Medulla oblongata (tissue), 1 donor: ENCODE data around the gene CFAP45.
A peak's percentile ranks its signal among the peaks of the same experiment; 100 is the strongest.
"Not testable (repeated sequence)": the region's sequence is repeated elsewhere in the genome, so short reads cannot be mapped to it uniquely, and the experiment has no call there.

Experiments
- DNase-seq: peaks from one replicate; pipeline ENCODE4 v3.0.0-alpha.2; 2015; ENCODE audit errors: extremely low spot score

CFAP45 gene

DNA sequence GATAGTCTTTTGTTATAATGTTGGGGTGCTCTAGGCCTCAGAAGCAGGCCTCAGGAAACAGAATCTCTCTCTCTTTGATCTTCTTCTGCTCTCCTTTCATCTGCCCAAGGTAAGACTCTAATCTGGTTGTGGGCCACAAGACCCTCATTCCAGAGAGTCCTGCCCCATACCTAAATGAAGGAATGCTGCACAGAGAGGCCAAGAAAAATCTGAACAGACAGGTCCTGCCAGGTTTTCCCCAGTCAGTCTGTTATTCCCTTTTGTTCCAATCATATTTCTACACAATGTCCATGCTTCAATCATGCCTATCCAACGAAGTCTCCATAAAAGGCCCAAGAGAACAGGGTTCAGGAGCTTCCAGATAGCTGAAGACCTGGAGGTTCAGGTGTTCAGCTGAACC, 7.0 kb upstream of the CFAP45 start:
- DNase-seq: no peak

- DNase-seq: not testable (repeated sequence)
These were observed 4.1 kb upstream of the CFAP45 start for GRCh38 chr1:159904036-159904435.

GRCh38 chr1:159902541-159902940, 2.6 kb upstream of the CFAP45 start:
- no peak for DNase-seq

- DNase-seq: no peak
These were observed 893 bp upstream of the CFAP45 start for GRCh38 chr1:159900755-159901360.

DNA sequence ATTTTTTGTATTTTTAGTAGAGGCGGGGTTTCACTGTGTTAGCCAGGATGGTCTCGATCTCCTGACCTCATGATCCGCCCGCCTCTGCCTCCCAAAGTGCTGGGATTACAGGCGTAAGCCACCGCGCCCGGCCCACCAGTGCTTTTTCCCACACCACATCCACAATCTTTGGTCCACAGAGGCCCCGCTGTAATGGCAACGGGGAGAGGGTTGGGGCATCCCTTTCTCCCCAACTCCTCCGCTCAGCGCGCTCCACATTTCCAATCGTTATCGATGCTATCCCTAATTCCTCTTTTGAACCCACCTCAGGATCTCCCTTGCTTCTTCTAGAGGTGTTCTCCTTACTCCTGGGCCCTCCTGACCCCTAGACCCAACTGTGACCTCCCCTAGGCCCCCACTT, 331 bp downstream of the CFAP45 start:
- DNase-seq: not testable (repeated sequence)

DNA sequence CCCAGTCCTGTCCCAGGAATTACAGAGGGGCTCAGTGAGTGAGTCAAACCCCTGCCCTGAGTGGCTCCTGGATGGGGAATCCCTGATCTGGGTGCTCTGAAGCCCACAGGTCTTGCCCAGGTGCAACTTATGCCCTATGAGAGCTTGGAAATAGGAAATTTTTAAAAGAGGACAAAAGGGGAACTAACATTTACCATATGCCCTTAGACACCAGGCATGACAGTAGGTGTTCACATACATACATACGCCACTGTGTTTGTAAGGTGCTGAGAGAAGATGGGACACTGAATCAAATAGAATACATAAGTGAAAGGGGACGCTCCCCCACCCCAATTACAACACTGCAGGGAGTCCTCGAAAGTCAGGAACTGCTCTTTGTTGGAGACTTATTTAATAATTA, 1.4 kb downstream of the CFAP45 start:
- DNase-seq: no peak

- peak; percentile 50 for DNase-seq
These were observed 2.0 kb downstream of the CFAP45 start for GRCh38 chr1:159897962-159898361.

GRCh38 chr1:159896546-159896930, 3.4 kb downstream of the CFAP45 start:
- DNase-seq: no peak

DNA sequence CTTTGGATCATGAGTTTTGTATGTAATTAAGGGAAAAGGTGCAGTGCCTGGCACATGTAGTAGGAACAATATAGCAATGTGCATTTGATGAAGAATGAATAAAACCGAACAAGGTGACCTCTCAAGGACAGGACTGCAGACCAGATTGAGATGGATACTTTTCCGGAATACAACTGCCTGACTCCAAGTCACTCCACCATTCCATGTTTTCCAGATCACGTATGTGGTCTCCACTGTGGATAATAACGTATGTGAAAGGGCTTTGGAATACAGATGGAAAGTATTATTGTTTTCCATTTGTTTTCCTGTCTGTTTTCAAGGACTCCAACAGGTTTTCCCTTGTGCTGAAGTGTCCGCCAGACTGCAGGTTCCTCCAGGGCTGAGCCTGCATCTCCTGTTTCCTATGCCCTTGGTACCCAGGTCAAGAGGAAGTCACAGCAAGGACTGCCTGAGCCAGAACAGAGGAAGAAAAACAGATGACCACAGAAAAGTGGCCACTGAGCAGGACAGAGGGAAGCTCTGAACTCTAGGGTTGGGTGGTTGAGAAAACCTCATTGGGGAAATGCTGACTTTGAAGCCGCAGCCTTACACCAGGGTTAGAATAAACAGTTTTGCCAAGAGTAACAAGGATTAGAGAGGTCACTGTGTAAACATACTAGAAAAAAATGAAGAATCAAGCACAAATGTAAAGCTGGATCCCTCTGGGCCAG, 4.0 kb downstream of the CFAP45 start:
- peak; percentile 67 for DNase-seq

DNA sequence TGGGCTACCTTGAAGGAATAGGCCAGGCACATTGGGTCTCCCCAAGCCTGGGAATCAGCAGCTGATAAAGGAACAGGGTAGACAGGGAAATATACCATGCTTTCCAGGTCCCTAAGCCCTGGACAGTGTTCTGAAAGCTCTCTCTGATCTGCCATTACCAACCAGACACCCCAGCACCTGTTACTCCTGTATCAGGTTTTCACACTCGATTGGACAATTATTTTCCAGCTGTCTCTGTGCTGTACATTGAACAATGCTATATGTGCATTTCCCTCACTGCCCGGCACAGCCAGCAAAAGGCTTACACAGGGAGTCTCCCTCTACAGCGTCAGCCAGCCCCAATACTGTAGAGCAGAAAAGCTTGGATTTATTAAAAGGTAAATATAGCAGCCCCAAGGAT, 4.7 kb downstream of the CFAP45 start:
- no peak for DNase-seq

DNA sequence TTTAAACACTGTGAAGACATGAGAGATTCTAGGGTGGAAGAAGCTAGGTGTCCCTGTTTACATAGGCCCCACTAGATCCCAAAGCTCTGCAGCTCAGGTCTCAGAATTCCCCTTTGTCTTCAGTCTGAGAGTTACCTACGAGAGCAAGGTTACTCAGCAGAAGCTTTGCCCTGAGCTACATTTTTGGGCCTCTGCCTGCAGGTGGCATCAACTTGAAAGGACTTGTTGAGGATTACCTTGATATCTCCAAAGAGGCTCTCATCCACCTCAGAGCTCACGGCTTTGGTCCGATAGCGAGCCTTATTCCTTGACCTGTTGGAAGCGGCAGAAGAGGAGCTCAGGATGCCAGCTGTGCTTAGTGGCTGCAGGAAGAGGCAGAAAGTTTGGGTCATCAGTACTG, 7.0 kb downstream of the CFAP45 start:
- DNase-seq: no peak

DNA sequence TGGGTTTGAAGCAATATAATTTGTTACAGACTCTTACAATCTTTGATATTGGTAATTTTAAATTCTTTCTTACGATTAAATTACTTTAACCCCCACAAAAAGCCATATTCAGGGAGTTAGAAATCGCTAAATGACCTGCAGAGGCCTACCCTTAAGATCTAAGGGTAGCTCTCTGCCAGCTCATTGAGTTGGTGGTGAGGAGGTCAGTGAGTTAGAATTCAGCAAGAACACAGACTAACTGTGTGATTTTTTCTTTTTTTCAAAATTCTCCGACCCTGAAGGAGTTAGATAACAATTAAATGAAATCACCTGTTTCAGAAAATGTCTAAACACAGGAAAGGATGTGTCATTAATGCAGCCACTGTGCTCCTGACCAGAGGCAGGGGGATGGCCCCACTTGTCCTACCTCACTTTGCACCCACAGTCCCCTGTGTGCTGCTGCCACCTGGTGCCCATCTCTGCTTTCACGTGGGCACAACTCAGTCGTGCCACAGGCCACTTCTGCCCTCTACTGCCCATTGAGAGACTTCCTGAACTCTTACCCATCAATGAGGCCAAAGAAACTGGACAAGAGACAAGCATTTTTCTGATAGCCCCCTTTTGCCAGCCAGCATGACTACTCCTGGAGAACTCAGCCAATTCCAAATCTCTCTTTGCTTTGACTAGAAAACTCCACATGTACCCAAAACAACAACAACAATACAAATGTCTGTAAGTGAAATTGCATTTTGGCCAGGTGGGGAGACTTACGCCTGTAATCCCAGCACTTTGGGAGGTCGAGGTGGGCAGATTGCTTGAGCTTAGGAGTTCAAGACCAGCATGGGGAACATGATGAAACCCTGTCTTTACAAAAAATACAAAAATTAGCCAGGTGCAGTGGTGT, 8.4 kb downstream of the CFAP45 start:
- DNase-seq: peak; percentile 95

DNA sequence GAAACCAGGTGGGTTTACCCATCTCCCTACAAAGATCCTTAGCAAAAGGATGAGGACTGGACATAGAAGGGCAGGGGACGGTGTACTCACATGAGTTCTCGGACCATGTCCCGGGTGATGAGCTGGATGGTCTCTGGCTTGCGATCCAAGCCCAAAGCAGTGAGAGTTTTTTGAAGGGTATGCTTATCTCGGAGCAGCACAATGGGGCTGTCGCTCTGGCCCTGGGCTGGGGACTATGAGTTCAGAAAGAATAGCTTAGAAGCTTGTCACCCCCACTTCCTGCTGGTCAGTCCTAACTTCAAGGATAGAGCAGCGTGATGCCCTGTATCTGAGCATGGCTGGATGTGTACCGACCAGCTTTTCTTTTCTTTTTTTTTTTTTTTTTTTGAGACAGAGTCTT, 9.6 kb downstream of the CFAP45 start:
- no peak for DNase-seq

GRCh38 chr1:159889821-159890252, 10.1 kb downstream of the CFAP45 start:
- peak; percentile 68 for DNase-seq

- no peak for DNase-seq
These were observed 10.8 kb downstream of the CFAP45 start for GRCh38 chr1:159889202-159889601.

- no peak for DNase-seq
These were observed 15.7 kb downstream of the CFAP45 start for GRCh38 chr1:159884296-159884695.

DNA sequence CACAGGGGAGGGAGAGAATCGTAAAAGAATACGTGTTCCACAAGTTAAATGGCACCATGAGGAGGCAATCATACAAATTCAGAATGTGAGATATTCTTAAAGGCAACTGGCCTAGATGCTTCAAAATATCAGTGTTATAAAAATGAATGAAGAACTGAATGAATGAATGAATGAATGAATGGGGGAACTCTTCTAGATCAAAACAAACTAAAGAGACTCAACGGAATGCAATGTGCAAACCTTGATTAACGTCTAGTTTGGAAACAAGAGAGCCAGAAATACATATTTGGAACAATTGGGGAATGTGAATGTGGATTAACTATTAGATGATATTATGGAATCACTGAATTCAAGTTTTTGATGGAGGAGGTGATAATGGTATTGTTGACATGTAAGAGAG, 16.8 kb downstream of the CFAP45 start:
- no peak for DNase-seq

- no peak for DNase-seq
These were observed 17.5 kb downstream of the CFAP45 start for GRCh38 chr1:159882527-159882862.

- peak; percentile 21 for DNase-seq
These were observed 18.1 kb downstream of the CFAP45 start for GRCh38 chr1:159881622-159882526.

DNA sequence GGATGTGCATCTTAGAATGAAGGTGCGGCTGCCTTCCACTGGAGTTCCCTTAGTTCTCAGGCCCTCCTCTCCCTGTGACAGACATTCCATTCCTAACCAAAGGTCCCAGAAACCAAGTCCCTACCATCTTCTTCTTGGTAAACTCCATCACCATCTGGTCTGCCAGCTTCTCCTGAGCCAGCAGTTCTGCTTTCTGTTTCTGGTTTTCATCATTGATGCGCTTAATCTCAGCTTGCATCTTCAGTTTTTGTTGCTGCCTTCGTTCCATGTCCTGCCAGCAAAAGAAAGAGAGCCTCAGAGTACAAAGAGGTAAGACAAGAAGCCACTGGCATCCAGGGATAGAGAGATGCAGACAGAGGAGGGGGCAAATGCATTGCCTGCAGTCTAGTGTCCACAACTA, 19.5 kb downstream of the CFAP45 start:
- no peak for DNase-seq

DNA sequence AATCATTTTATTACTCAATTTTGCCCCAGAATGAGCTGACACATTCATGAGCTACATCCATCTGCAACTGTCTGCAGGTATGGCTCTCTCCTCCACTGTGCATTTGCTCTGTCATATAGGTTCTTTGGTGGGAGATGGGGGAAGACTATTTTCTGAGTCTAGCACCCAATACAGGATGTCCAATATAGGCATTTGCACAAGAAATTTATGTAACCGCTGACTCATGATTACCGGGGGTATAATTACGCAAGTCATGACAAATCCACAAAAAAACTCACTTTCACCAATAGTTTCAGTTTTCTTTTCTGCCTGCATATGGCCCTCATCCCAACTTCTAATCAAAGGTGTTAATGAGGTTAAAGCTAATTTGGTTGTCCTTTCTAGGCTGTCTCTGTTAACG, 20.0 kb downstream of the CFAP45 start:
- DNase-seq: no peak

- DNase-seq: no peak
These were observed 20.8 kb downstream of the CFAP45 start for GRCh38 chr1:159879136-159879535.
